PC-9 (cell line): ENCODE measurements around the gene JARID2. TPM values are rescaled to one million over a fixed set of nuclear protein-coding genes. Genes with fewer than 3 reads are reported as not detected.

Experiments
- BruUV-seq: library from RNA; stranded (reverse); fragments of 400-500 nt; replicated peaks from 2 replicates; lab custom pipeline; 2021; lab: Mats Ljungman, UMichigan
- CTCF ChIA-PET: fragments of 300-600 bp; sonication (Branson Sonifier 250); formaldehyde crosslinking; loops from one replicate; lab custom pipeline; 2022; ENCODE audit warnings: antibody characterized with exemption; lab: Charles Lee
- POLR2A ChIA-PET: fragments of 300-600 bp; sonication (Branson Sonifier 250); formaldehyde crosslinking; loops from one replicate; lab custom pipeline; 2022; ENCODE audit warnings: antibody characterized with exemption; ENCODE audit not compliant: unreplicated experiment; lab: Charles Lee
- DNase-seq, 2 experiments: peaks; one replicate each; pipeline versions ENCODE4 v3.0.0 to v3.0.0-alpha.2; 2015 to 2022; ENCODE audit warnings: mixed read lengths in 1 of 2
- H2AFZ ChIP-seq: fragments of 200-600 bp; sonication (generic); 2 replicates; pipeline ENCODE4 v1.8.1; 2017; ENCODE audit warnings: antibody characterized with exemption
- H3F3A ChIP-seq: fragments of 200-600 bp; sonication (generic); 2 replicates; pipeline ENCODE4 v1.8.1; 2017; ENCODE audit warnings: antibody characterized with exemption, mild to moderate bottlenecking, low read depth; ENCODE audit not compliant: insufficient read depth
- H3K27ac ChIP-seq: fragments of 200-600 bp; sonication (generic); 2 replicates; pipeline ENCODE4 v1.6.1; 2016; ENCODE audit warnings: mixed run types
- H3K27me3 ChIP-seq: fragments of 200-600 bp; sonication (generic); 2 replicates; pipeline ENCODE4 v1.6.1; 2016; ENCODE audit warnings: low read depth, mixed run types; ENCODE audit not compliant: insufficient read depth
- H3K36me3 ChIP-seq: fragments of 200-600 bp; sonication (generic); 2 replicates; pipeline ENCODE4 v1.6.1; 2016; ENCODE audit warnings: low read depth, mixed run types
- H3K4me1 ChIP-seq: fragments of 200-600 bp; sonication (generic); replicated peaks from 2 replicates; pipeline ENCODE4 v1.6.1; 2016; ENCODE audit warnings: mixed run types; ENCODE audit not compliant: insufficient read depth
- H3K4me2 ChIP-seq: fragments of 200-600 bp; sonication (generic); 2 replicates; pipeline ENCODE4 v1.6.1; 2017; ENCODE audit warnings: mixed run types
- H3K4me3 ChIP-seq: fragments of 200-600 bp; sonication (generic); 2 replicates; pipeline ENCODE4 v1.6.1; 2016; ENCODE audit warnings: mixed run types
- H3K79me2 ChIP-seq: fragments of 200-600 bp; sonication (generic); 2 replicates; pipeline ENCODE4 v1.6.1; 2017; ENCODE audit warnings: low read depth, mixed run types
- H3K9me2 ChIP-seq: fragments of 200-600 bp; sonication (generic); 2 replicates; pipeline ENCODE4 v1.8.1; 2017; ENCODE audit warnings: mild to moderate bottlenecking; ENCODE audit not compliant: insufficient read depth
- H3K9me3 ChIP-seq: fragments of 200-600 bp; sonication (generic); 2 replicates; pipeline ENCODE4 v1.8.1; 2016; ENCODE audit warnings: low read depth; ENCODE audit not compliant: insufficient read depth
- H4K20me1 ChIP-seq: fragments of 200-600 bp; sonication (generic); 2 replicates; pipeline ENCODE4 v1.8.1; 2017; ENCODE audit not compliant: insufficient read depth
- EZH2 ChIP-seq: fragments of 200-600 bp; sonication (generic); IDR thresholded peaks from 2 replicates; pipeline ENCODE4 v1.8.0; 2017; ENCODE audit warnings: antibody characterized with exemption, low read depth
- intact Hi-C: fragments of 100-400 bp; cut with micrococcal nuclease; formaldehyde crosslinking; loops from one replicate; pipeline ENCODE4 v1.10.0; 2022; ENCODE audit not compliant: unreplicated experiment
- total RNA-seq: library from RNA; stranded (reverse); gene quantifications from 2 replicates; pipeline ENCODE4 v1.2.3, GENCODE V29; 2021
- TF ChIP-seq, protein P1 (sequence below): fragments of 200-600 bp; sonication (generic); conservative IDR thresholded peaks from 2 replicates; pipeline ENCODE4 v1.6.1; 2017; ENCODE audit warnings: mixed run types, antibody characterized with exemption, mild to moderate bottlenecking, moderate library complexity

The JARID2 gene
- total RNA-seq, 1 experiment from 2014 or later, result 35.0 TPM

DNA sequence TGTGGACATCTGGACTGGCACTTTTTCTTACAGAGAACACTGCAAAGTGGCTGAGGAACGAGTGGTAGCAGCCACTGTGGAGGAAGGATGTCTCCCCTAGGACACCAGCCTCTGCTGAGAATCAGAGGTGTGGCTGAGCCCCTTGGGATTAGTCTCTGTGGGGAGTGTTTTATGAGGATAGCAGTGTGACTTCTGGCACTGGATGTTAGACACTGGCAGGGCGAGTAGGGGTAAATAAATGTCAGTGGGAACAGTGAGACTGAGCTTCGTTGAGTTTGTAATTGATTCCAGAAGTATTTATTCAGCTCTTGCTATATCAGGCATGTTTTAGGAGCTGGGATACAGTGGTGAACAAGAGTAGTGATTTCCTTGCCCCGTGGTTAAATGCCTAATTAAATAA, 124.0 kb downstream of the JARID2 start:
- Histone ChIP-seq H3F3A (no peaks in the 10 kb centered on the region), H3K4me3 (no peak overlapping the region), H3K4me1 (no peaks in the 10 kb centered on the region), H3K79me2 (peaks cover 90% of the 10 kb centered on the region), H3K4me2 (no peak overlapping the region), H3K9me3 (no peaks in the 10 kb centered on the region), H3K27ac (no peak overlapping the region), H3K27me3 (no peaks in the 10 kb centered on the region), H3K36me3 (no peaks in the 10 kb centered on the region), H3K9me2 (no peaks in the 10 kb centered on the region), H2AFZ (no peak overlapping the region), H4K20me1 (peaks cover 42% of the 10 kb centered on the region)
- ChIA-PET CTCF (no interaction called here), POLR2A (no interaction called here)
- no peak for DNase-seq
- intact Hi-C loops, result no loop called here
- TF ChIP-seq EZH2, result no peak
- TF ChIP-seq, protein P1, sequence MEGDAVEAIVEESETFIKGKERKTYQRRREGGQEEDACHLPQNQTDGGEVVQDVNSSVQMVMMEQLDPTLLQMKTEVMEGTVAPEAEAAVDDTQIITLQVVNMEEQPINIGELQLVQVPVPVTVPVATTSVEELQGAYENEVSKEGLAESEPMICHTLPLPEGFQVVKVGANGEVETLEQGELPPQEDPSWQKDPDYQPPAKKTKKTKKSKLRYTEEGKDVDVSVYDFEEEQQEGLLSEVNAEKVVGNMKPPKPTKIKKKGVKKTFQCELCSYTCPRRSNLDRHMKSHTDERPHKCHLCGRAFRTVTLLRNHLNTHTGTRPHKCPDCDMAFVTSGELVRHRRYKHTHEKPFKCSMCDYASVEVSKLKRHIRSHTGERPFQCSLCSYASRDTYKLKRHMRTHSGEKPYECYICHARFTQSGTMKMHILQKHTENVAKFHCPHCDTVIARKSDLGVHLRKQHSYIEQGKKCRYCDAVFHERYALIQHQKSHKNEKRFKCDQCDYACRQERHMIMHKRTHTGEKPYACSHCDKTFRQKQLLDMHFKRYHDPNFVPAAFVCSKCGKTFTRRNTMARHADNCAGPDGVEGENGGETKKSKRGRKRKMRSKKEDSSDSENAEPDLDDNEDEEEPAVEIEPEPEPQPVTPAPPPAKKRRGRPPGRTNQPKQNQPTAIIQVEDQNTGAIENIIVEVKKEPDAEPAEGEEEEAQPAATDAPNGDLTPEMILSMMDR, result no peak
- no TSS peak for BruUV-seq

DNA sequence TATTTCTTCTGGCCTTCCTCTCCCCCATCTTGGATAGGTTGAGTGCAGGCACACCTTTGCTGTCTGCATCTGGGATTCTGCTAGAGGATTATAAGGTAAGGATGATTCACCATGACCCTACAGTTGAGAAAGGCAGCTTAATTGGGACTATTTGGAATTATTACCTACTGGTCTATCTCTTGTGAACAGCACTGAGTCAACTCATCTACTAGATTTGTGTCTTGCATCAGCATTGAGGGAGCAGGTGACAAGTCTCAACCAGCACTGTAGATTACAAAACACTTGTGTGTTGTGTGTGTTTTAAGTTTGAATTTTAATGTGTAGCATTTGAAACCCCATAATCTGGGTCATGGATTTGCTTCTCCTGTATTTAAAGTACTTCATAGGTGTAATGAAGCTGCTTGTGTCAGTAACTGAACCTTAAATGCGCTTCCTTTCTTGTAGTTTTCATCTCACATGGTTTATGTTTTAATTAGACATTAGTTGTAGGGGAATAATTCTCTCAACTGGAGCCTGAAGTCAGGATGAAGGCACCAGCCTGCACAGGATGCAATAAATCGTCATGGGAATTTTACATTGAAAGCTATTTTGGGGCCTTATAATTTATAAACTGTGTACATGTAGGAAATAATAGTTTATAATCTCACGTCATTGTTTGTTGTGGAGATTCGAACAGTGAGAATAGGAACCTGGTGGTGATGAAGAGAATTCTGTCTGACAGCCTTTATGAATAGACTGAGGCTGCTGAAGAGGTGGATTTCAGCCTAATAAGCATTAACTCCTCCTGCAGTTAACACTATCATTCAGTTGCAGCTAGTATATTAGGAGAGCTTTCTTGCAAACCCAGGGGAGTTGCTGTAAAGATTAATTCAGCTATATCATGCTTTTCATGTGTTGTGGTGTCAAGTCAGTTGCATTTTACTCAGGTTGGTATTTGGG, 125.1 kb downstream of the JARID2 start:
- Histone ChIP-seq H4K20me1 (peaks cover 37% of the 10 kb centered on the region), H3K27me3 (no peaks in the 10 kb centered on the region), H3K36me3 (no peaks in the 10 kb centered on the region), H3K4me2 (no peak overlapping the region), H3K4me3 (no peak overlapping the region), H3K4me1 (no peaks in the 10 kb centered on the region), H3K79me2 (peaks cover 96% of the 10 kb centered on the region), H3F3A (peaks cover 2% of the 10 kb centered on the region; the same call in 1 of the 2 replicates), H2AFZ (no peak overlapping the region), H3K9me2 (no peaks in the 10 kb centered on the region), H3K27ac (no peak overlapping the region), H3K9me3 (no peaks in the 10 kb centered on the region)
- no peak for DNase-seq
- BruUV-seq, result no TSS peak
- ChIA-PET POLR2A (interaction anchor here (0.6 kb wide), 1 partner anchor 868 kb away, joined by 7 read pairs; no protein-coding TSS in a partner anchor), CTCF (no interaction called here)
- TF ChIP-seq, protein P1, result no peak
- no peak for TF ChIP-seq EZH2
- intact Hi-C loops, result no loop called here

DNA sequence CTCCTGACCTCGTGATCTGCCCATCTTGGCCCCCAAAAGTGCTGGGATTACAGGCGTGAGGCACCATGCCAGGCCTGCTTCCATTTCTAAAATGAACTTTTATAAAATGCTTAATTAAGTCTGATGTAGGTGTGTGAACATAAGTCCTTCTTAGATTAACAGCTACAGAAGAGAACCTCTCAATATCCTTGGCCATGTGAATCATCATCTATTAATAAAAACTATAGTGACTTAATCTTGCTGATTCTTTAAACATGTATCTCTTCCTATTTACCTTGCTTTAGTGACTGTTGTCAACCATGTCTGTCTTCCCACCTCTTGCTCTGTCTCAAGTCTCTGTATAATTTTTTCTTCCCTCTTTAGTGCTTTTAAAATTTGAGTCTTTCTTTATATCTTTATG, 127.1 kb downstream of the JARID2 start:
- no peaks in the 10 kb centered on the region for H3K4me1 ChIP-seq
- H3K27me3 ChIP-seq, result no peaks in the 10 kb centered on the region
- peaks cover 33% of the 10 kb centered on the region for H4K20me1 ChIP-seq
- H3F3A ChIP-seq, result peaks cover 7% of the 10 kb centered on the region; the same call in 1 of the 2 replicates
- no peaks in the 10 kb centered on the region for H3K9me3 ChIP-seq
- no peak overlapping the region for H3K4me2 ChIP-seq
- intact Hi-C loops, result no loop called here
- H3K4me3 ChIP-seq, result no peak overlapping the region
- H3K9me2 ChIP-seq, result no peaks in the 10 kb centered on the region
- H3K79me2 ChIP-seq, result peaks cover 97% of the 10 kb centered on the region
- no peak overlapping the region for H2AFZ ChIP-seq
- TF ChIP-seq, protein P1, result no peak
- no peak for TF ChIP-seq EZH2
- no peak for DNase-seq
- BruUV-seq, result no TSS peak
- H3K36me3 ChIP-seq, result no peaks in the 10 kb centered on the region
- POLR2A ChIA-PET, result no interaction called here
- H3K27ac ChIP-seq, result no peak overlapping the region
- CTCF ChIA-PET, result no interaction called here
